ENCODE data around the gene SYTL4.
"Not testable (repeated sequence)": the region's sequence is repeated elsewhere in the genome, so short reads cannot be mapped to it uniquely, and the experiment has no call there.

The SYTL4 gene
- 0 to 0.21 reads per million in 2 donors for total RNA-seq

- DNase-seq = no peak
Measured at GRCh38 chrX:100731441-100732281, at the start of gene SYTL4. Gene SYTL4, minus strand, starts transcription at chrX:100732121. Its CDS starts 30,084 bp downstream, at chrX:100702037.

DNA sequence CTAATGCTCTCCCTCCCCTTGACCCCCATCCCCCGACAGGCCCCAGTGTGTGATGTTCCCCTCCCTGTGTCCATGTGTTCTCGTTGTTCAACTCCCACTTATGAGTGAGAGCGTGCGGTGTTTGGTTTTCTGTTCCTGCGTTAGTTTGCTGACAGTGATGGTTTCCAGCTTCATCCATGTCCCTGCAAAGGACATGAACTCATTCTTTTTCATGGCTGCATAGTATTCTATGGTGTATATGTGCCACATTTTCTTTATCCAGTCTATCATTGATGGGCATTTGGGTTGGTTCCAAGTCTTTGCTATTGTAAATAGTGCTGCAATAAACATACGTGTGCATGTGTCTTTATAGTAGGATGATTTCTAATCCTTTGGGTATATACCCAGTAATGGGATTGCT lies 37.5 kb upstream of the SYTL4 start:
- not testable (repeated sequence) for DNase-seq

DNA sequence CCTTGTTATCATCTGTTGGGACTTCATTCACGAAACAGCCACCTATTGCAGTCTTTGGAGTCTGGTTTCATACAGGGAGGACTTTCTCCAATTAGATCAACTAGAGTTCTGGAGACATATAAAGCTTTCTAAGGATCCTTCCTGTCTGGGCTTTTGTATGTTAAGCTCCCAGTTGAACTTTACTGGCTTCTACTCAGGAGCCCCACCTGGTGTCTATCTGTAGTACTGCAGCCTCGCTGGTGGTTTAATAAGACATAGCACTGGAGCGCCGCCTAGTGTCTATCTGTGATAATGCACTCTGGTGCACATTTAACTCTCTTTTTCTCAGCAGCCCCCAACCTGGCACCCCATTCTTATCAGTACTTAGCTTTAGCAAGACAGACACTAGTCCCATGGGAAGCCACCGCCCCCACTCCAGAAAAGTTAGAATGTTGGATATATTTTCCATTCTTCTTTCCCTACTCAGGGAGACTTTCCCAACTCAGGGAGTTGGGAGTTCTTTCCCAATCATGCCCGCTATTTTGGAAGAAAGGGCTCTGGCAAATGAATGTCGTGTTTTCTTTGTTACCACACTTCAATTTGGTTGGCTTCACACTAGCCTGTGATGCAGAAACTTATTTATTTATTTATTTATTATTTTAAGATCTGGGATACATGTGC lies 36.9 kb upstream of the SYTL4 start:
- DNase-seq = peak; percentile 95

- no peak for DNase-seq
Measured at GRCh38 chrX:100750883-100751282, 19.0 kb upstream of the SYTL4 start.

- DNase-seq = no peak
Measured at GRCh38 chrX:100748108-100748507, 16.2 kb upstream of the SYTL4 start.

GRCh38 chrX:100747703-100748102 lies 15.8 kb upstream of the SYTL4 start:
- DNase-seq = no peak

DNA sequence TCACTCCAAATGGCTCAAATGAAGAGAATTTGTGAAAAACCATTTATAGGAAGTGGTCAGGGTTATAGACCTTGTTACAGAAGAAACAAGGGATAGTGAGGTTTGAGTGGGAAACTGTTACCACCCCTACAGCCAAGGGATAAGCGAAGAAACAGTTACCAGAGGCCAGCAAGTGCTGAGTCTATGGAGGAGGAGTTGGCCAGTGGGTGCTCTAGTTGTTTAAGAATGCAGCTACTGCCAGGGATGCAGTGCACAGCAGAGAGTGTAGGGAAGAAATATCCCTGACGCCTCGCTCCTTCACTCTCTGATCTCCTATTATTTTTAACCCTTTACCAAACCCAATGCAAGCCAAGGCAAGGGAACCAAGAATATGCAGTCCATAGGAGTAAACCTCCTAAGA lies 15.2 kb upstream of the SYTL4 start:
- no peak for DNase-seq

DNA sequence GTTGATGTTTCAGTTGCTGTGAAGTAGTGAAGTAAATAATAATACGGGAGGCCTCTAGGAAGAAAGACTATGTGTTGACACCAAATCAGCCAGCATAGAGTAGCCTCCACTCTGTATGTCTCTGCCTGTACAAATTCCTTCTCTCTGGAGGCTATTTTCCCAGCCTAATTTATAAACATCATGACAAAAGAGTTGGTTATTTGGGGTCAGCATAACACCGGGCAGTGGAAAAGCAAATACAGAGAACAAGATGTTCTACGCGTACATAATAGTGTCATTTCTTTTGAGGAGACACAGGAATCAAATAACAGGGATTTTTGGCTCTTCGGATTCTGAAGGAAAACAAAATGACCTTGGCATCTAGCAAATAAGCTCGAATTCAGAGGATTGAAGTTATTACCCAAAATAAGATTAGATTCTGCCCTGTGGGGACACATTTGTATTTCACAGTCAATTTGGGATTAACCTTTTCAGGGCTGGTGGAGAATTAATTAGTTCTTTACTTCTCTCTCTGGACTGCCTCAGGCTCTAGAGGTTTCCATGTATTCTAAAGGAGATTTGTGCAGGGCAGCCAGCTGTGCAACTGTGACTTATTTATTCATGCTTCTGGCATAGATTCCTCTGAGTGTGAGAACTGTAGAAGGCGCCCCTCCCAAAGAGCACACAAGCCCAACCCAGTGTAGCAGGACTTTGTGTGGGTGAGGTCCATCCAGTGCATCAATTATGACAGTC lies 14.1 kb upstream of the SYTL4 start:
- DNase-seq = no peak

DNA sequence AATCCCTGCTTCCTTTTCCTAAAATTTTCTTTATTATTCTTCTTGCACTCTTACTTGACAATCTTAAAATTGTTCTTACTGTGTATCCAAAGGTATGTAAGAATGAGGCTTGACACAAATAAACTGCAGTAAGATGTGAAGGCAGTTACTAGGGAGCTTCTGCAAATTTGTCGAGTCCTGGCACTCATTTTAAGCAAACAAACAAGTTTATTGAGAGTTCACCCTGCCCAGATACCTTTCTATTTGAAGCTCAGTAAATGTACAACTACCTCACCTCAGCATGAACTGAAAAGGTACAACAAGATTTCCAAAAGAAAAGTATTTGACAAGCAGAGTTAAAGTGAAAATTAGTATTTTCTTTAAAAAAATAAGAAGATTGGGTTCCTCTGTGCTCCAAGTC lies 13.3 kb upstream of the SYTL4 start:
- no peak for DNase-seq

- DNase-seq = no peak
Measured at GRCh38 chrX:100743009-100743607, 11.2 kb upstream of the SYTL4 start.

DNA sequence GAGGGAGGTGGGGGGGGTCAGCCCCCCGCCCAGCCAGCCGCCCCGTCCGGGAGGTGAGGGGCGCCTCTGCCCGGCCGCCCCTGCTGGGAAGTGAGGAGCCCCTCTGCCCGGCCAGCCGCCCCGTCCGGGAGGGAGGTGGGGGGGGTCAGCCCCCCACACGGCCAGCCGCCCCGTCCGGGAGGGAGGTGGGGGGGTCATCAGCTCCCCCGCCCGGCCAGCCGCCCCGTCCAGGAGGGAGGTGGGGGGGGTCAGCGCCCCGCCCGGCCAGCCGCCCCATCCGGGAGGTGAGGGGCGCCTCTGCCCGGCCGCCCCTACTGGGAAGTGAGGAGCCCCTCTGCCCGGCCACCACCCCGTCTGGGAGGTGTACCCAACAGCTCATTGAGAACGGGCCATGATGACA lies 7.9 kb downstream of the SYTL4 start:
- not testable (repeated sequence) for DNase-seq

DNA sequence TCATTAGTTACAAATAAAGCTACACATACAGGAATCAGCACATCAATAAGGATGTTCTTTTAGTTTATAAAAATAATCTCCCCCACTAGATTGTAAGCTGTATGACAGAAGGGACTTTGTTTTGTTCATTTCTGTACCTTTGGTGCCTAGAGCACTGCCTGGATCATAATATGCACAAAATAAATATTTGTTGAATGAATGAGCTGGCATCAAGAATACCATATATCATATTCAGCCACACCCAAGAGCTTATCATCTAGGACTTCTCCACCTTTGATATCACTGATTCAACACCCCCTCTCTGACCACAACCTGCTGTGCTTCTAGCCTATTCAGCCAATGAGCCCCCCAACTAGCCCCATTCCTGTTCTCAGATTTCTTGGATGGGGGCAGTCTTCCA lies 10.6 kb downstream of the SYTL4 start:
- DNase-seq = no peak

GRCh38 chrX:100720301-100720700 lies 11.6 kb downstream of the SYTL4 start:
- DNase-seq = no peak

- no peak for DNase-seq
Measured at GRCh38 chrX:100719139-100719538, 12.8 kb downstream of the SYTL4 start.

DNA sequence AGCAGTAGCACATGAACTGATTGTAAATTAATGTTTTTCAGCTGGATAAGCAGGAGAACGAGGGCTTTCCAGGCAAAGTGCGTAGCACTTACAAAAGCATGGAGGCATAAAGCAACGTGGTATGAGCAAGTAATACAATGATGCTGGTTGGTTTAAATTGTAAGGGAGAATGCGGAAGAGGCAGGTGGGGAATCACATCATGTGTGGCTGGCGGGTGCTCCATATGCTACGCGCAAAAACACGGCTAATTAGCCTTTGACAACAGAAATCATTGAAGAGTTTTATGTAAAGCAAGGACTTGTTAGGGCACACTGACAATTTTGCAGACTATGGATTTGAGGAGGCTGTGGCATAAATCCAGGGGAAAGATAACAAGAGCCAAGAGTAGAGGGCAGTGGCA lies 14.6 kb downstream of the SYTL4 start:
- no peak for DNase-seq

GRCh38 chrX:100710816-100711215 lies 21.1 kb downstream of the SYTL4 start:
- DNase-seq = no peak

GRCh38 chrX:100704581-100705203 lies 27.2 kb downstream of the SYTL4 start:
- DNase-seq = no peak

DNA sequence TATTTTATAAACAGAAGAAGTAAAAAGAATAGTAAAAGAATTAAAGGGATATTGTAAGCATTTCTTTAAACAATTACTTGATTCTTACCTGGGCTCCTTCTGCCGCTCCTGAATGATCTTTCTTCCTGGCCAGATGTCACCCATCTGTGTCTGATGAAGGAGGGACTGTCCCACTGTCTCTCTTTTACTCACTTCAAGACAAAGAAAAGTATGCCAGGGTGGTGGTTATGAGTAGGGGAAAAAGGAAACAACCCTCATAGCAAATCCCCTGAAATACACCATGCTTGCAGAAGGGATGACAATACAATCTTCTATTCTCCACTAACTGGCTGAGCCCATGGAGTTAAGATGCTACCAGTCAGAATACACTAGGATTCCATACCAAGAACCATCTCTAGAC lies 31.1 kb downstream of the SYTL4 start:
- no peak for DNase-seq

DNA sequence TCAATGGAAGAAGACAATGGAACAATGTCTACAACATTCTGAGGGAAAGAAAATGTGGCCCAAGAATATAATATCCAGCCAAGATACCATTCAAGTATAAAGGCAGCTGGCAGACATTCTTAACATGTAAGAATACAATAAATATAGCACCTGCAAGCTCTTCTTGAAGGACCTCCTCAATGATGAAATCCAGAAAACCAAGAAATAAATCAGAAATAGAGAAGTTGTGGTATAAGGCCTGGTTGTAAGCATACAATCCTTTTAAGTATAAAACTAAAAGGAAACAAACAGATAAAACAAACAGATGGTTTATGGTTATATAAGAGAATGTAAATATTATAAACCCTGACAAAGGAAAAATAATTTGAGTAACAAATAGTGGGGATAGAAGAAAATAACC lies 33.4 kb downstream of the SYTL4 start:
- no peak for DNase-seq

DNA sequence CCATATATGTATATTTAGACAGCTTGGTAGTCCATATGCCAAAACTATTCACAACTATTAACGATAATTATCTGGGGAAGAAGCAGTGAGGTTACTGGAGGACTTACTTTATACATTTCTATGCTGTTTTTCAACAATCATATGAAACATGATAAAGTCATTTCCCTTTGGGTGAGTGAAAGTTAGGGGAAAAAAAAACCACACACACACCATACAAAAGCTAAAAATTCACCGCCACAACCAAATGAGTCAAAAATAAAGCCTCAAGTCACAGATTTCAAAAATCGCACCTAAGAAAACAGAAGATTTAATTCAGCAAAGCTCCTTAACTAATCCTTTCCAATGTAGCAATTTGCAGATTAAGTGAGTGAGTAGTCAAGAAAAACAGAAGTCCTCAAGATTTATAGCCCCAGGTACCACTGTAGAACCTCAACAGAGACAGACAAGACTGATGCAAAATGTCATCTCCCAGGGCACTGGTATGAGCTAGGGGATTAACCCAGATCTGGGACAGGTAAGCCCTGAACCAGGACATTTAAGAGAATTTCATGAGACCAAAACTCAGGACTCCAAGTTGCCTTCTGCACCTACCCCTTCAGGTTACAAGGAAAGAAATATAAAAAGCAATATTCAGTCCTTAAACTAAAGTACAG lies 35.1 kb downstream of the SYTL4 start:
- DNase-seq = no peak

DNA sequence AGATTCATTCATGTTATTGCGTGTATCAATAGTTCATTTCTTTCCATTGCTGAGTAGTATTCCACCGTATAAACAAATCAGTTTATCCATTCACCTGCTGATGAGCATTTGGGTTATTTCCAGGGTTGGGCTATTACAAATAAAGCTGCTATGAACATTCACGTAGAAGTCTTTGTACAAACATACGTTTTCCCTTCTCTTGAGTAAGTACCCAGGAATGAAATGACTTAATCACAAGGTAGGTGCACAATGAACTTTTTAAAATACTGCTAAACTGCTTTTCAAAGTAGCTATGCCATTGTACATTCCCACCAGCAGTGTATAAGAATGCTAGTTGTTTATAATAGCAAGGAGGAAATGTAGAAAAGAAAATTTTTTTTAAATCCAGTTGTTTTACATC lies 35.9 kb downstream of the SYTL4 start:
- DNase-seq = no peak

DNA sequence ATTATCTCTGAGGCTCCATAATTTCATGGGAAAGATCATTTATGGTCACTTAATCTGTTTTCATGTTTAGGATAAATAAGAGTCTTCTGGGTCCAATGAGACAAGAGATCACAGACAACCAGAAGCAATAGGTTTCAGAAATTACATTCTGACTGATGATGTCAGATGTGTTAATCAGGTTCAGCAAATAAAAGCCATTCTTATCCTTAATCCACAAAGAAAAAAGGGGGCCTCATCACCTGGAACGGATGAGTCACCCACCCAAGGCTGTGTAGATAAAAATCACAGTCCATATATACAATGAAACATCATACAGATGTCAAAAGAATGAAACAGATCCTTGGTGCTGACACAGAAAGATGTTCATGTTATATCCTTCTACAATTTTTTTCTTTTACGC lies 36.6 kb downstream of the SYTL4 start:
- DNase-seq = no peak
